SU-DHL-6 (cell line): ENCODE data around the gene CD244.

ENCODE experiments used
- CTCF ChIP-seq: fragments of 200-600 bp; sonication (generic); IDR thresholded peaks from one replicate; pipeline ENCODE4 v1.5.1; 2017; ENCODE audit warnings: antibody characterized with exemption, mild to moderate bottlenecking, low read length, moderate library complexity; ENCODE audit not compliant: insufficient read depth, poor library complexity, severe bottlenecking
- EZH2phosphoT487 ChIP-seq: fragments of 200-600 bp; sonication (generic), shearing (Covaris generic); conservative IDR thresholded peaks from 2 replicates; pipeline ENCODE4 v1.6.1; 2018; ENCODE audit warnings: mild to moderate bottlenecking, antibody characterized with exemption, low read length, moderate library complexity, mixed read lengths

- TF ChIP-seq CTCF (no peak), EZH2phosphoT487 (no peak)
Observed at GRCh38 chr1:160853754-160854153, 8.9 kb downstream of the CD244 start.
